Islet precursor cell (in vitro differentiated cells): ENCODE data around the gene SUSD1.
"Not testable (repeated sequence)": the region's sequence is repeated elsewhere in the genome, so short reads cannot be mapped to it uniquely, and the experiment has no call there.

Experiments used
- DNase-seq: peaks from one replicate; pipeline ENCODE4 v3.0.0-alpha.2; 2018

SUSD1 gene

GRCh38 chr9:112094241-112094640 lies 80.9 kb downstream of the SUSD1 start:
- DNase-seq = no peak

- DNase-seq = no peak
Observed at GRCh38 chr9:112093870-112094216, 81.3 kb downstream of the SUSD1 start.

- no peak for DNase-seq
Observed at GRCh38 chr9:112093147-112093869, 81.8 kb downstream of the SUSD1 start.

- no peak for DNase-seq
Observed at GRCh38 chr9:112091810-112092209, 83.3 kb downstream of the SUSD1 start.

GRCh38 chr9:112087506-112087905 lies 87.6 kb downstream of the SUSD1 start:
- DNase-seq = no peak

GRCh38 chr9:112086627-112087026 lies 88.5 kb downstream of the SUSD1 start:
- DNase-seq = no peak

GRCh38 chr9:112084907-112085306 lies 90.2 kb downstream of the SUSD1 start:
- no peak for DNase-seq

GRCh38 chr9:112084334-112084733 lies 90.8 kb downstream of the SUSD1 start:
- DNase-seq = no peak

- DNase-seq = no peak
Observed at GRCh38 chr9:112081918-112082729, 93.0 kb downstream of the SUSD1 start.

- DNase-seq = no peak
Observed at GRCh38 chr9:112080831-112081542, 94.1 kb downstream of the SUSD1 start.

- no peak for DNase-seq
Observed at GRCh38 chr9:112078432-112078831, 96.7 kb downstream of the SUSD1 start.

GRCh38 chr9:112076814-112077213 lies 98.3 kb downstream of the SUSD1 start:
- no peak for DNase-seq

GRCh38 chr9:112075009-112075378 lies 100.1 kb downstream of the SUSD1 start:
- no peak for DNase-seq

- peak; percentile 74 for DNase-seq
Observed at GRCh38 chr9:112074250-112075008, 100.7 kb downstream of the SUSD1 start.

GRCh38 chr9:112073639-112074173 lies 101.4 kb downstream of the SUSD1 start:
- not testable (repeated sequence) for DNase-seq

- DNase-seq = peak; percentile 51
Observed at GRCh38 chr9:112072721-112073638, 102.1 kb downstream of the SUSD1 start.

- DNase-seq = no peak
Observed at GRCh38 chr9:112069318-112070169, 105.6 kb downstream of the SUSD1 start.

GRCh38 chr9:112065806-112066606 lies 109.1 kb downstream of the SUSD1 start:
- peak; percentile 88 for DNase-seq

- DNase-seq = no peak
Observed at GRCh38 chr9:112064871-112065270, 110.2 kb downstream of the SUSD1 start.

GRCh38 chr9:112063586-112063985 lies 111.5 kb downstream of the SUSD1 start:
- DNase-seq = no peak
